ENCODE results near the gene GRK5.

DNA sequence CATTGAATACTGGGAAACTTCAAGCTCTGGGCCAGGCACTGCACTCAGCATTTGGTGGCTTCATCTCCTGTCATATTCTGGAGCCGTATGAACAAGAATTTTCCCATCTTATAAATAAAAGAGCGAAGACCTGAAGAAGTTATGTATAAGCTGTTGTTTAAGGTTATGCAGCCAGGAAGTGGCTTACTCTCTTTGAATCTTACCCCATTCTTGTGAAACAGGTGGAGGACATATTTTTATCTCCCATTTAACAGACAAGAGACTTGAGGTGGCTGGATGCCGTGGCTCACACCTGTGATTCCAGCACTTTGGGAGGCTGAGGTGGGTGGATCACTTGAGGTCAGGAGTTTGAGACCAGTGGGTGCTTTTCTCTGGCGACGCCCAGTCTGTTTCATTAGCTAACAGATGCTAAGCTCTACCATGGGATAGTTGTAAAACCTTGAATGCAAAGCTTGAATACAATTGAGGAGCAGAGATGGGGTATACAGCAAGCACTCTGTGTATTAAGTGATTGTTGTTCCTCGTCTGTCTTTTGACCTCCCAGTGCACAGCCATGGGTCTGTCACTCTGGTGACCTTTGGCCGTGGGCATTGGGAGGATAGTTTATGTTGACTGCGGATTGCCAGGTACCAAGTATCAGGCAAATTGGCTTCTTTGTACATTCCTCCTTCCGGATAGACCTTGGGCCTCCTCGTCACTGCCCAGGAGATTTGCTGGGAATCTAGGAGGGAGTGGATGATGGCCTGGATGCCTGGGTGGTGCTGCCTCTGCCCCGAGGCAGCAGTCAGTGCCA lies 85.8 kb downstream of the GRK5 start:
- TF ChIP-seq, protein P1, sequence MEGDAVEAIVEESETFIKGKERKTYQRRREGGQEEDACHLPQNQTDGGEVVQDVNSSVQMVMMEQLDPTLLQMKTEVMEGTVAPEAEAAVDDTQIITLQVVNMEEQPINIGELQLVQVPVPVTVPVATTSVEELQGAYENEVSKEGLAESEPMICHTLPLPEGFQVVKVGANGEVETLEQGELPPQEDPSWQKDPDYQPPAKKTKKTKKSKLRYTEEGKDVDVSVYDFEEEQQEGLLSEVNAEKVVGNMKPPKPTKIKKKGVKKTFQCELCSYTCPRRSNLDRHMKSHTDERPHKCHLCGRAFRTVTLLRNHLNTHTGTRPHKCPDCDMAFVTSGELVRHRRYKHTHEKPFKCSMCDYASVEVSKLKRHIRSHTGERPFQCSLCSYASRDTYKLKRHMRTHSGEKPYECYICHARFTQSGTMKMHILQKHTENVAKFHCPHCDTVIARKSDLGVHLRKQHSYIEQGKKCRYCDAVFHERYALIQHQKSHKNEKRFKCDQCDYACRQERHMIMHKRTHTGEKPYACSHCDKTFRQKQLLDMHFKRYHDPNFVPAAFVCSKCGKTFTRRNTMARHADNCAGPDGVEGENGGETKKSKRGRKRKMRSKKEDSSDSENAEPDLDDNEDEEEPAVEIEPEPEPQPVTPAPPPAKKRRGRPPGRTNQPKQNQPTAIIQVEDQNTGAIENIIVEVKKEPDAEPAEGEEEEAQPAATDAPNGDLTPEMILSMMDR (IDR thresholded peaks at IDR 0.05) = no peak
- no peak for TF ChIP-seq EZH2phosphoT487 (IDR thresholded peaks at IDR 0.05)
